ENCODE measurements around the gene LOC101059915.

- TF ChIP-seq CTCF (conservative IDR thresholded peaks at IDR 0.05; ENCODE audit: low read length): no peak
- TF ChIP-seq EZH2phosphoT487 (IDR thresholded peaks at IDR 0.05; ENCODE audit: borderline replicate concordance, low read depth, low read length): no peak
Observed at GRCh38 chrX:71669492-71669891, 2.1 kb downstream of the LOC101059915 start.

Data from OCI-LY7 (cell line).